DND-41 (cell line): ENCODE data around the gene PTPRG.

Experiments used
- CTCF ChIP-seq: IDR thresholded peaks from 2 replicates; pipeline ENCODE4 v1.5.1; 2012; ENCODE audit warnings: borderline replicate concordance, low read length, moderate library complexity, mild to moderate bottlenecking; ENCODE audit not compliant: poor library complexity, severe bottlenecking; ENCODE audit errors: extremely low read depth
- EZH2 ChIP-seq: IDR thresholded peaks from 3 replicates; pipeline ENCODE4 v1.6.1; 2012; ENCODE audit warnings: borderline replicate concordance, low read depth, mild to moderate bottlenecking, moderate library complexity, low read length, inconsistent platforms; ENCODE audit not compliant: severe bottlenecking

- TF ChIP-seq CTCF (no peak), EZH2 (no peak)
Measured at GRCh38 chr3:61638741-61639140, 77.4 kb downstream of the PTPRG start.
